GM21367 (cell line): Measurements from ENCODE around the gene SOD2.
"Not testable (repeated sequence)": the region's sequence is repeated elsewhere in the genome, so short reads cannot be mapped to it uniquely, and the experiment has no call there.

ENCODE experiments used
- ATAC-seq: cut with Tn5 transposase; IDR thresholded peaks from one replicate; pipeline ENCODE4 v1.9.1; 2021; ENCODE audit not compliant: unreplicated experiment

SOD2 gene

GRCh38 chr6:159716247-159717096 lies 23.4 kb upstream of the SOD2 start:
- ATAC-seq: no peak

GRCh38 chr6:159715605-159716004 lies 22.6 kb upstream of the SOD2 start:
- no peak for ATAC-seq

GRCh38 chr6:159715166-159715565 lies 22.1 kb upstream of the SOD2 start:
- no peak for ATAC-seq

GRCh38 chr6:159714404-159714803 lies 21.4 kb upstream of the SOD2 start:
- ATAC-seq: no peak

GRCh38 chr6:159713984-159714383 lies 20.9 kb upstream of the SOD2 start:
- no peak for ATAC-seq

- not testable (repeated sequence) for ATAC-seq
Measured at GRCh38 chr6:159712389-159712788, 19.3 kb upstream of the SOD2 start.

GRCh38 chr6:159710603-159711002 lies 17.6 kb upstream of the SOD2 start:
- ATAC-seq: not testable (repeated sequence)

- no peak for ATAC-seq
Measured at GRCh38 chr6:159701413-159701999, 8.5 kb upstream of the SOD2 start.

- ATAC-seq: no peak
Measured at GRCh38 chr6:159700970-159701369, 7.9 kb upstream of the SOD2 start.

GRCh38 chr6:159695984-159696383 lies 2.9 kb upstream of the SOD2 start:
- ATAC-seq: no peak

- no peak for ATAC-seq
Measured at GRCh38 chr6:159693894-159694545, 979 bp upstream of the SOD2 start.

- ATAC-seq: peak; percentile 28
Measured at GRCh38 chr6:159692303-159693127, 526 bp downstream of the SOD2 start.

GRCh38 chr6:159691963-159692287 lies 1.1 kb downstream of the SOD2 start:
- ATAC-seq: no peak

GRCh38 chr6:159691133-159691962 lies 1.7 kb downstream of the SOD2 start:
- no peak for ATAC-seq

- ATAC-seq: not testable (repeated sequence)
Measured at GRCh38 chr6:159690135-159690534, 2.9 kb downstream of the SOD2 start.

GRCh38 chr6:159689001-159689400 lies 4.0 kb downstream of the SOD2 start:
- no peak for ATAC-seq

GRCh38 chr6:159688266-159688905 lies 4.7 kb downstream of the SOD2 start:
- no peak for ATAC-seq

GRCh38 chr6:159687341-159687740 lies 5.7 kb downstream of the SOD2 start:
- ATAC-seq: no peak

- no peak for ATAC-seq
Measured at GRCh38 chr6:159686703-159687102, 6.3 kb downstream of the SOD2 start.

- no peak for ATAC-seq
Measured at GRCh38 chr6:159686040-159686439, 7.0 kb downstream of the SOD2 start.
